ENCODE data around the gene TRPV5.

DNA sequence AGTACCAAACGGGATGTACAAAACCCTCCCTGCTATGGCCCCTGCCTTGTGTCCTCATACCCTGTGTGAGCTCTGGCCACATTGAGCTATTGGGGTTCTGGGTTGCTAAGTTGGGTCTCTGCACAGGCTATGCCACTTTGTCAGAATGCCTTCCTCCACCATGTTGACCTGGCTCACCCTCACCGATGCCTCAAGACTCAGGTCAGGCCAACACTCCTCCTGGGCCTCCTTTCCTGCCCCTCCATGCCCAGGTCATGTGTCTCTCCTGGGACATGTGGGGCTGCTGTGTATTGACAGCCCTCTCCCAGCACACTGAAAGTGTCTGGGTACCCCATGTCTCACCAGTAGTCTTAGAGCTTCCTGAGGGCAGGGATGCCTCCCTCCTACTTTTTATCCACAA lies 14.6 kb downstream of the TRPV5 start:
- TF ChIP-seq, protein P1, sequence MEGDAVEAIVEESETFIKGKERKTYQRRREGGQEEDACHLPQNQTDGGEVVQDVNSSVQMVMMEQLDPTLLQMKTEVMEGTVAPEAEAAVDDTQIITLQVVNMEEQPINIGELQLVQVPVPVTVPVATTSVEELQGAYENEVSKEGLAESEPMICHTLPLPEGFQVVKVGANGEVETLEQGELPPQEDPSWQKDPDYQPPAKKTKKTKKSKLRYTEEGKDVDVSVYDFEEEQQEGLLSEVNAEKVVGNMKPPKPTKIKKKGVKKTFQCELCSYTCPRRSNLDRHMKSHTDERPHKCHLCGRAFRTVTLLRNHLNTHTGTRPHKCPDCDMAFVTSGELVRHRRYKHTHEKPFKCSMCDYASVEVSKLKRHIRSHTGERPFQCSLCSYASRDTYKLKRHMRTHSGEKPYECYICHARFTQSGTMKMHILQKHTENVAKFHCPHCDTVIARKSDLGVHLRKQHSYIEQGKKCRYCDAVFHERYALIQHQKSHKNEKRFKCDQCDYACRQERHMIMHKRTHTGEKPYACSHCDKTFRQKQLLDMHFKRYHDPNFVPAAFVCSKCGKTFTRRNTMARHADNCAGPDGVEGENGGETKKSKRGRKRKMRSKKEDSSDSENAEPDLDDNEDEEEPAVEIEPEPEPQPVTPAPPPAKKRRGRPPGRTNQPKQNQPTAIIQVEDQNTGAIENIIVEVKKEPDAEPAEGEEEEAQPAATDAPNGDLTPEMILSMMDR (IDR thresholded peaks at IDR 0.05), result no peak
- no peak for TF ChIP-seq POLR2A (IDR thresholded peaks at IDR 0.05)

Measured in body of pancreas (tissue), 4 donors.